ENCODE data around the gene ENTPD7. TPM values are rescaled to one million over a fixed set of nuclear protein-coding genes. Genes with fewer than 3 reads are reported as not detected.
A peak's percentile ranks its signal among the peaks of the same experiment; 100 is the strongest.

The ENTPD7 gene, protein sequence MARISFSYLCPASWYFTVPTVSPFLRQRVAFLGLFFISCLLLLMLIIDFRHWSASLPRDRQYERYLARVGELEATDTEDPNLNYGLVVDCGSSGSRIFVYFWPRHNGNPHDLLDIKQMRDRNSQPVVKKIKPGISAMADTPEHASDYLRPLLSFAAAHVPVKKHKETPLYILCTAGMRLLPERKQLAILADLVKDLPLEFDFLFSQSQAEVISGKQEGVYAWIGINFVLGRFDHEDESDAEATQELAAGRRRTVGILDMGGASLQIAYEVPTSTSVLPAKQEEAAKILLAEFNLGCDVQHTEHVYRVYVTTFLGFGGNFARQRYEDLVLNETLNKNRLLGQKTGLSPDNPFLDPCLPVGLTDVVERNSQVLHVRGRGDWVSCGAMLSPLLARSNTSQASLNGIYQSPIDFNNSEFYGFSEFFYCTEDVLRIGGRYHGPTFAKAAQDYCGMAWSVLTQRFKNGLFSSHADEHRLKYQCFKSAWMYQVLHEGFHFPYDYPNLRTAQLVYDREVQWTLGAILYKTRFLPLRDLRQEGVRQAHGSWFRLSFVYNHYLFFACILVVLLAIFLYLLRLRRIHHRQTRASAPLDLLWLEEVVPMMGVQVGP
- total RNA-seq (1 to 10 TPM; 2.9 to 5.5 (median 3.9) TPM), polyA plus RNA-seq (1 to 10 TPM; 1.2 to 6.6 (median 3.5) TPM)

DNA sequence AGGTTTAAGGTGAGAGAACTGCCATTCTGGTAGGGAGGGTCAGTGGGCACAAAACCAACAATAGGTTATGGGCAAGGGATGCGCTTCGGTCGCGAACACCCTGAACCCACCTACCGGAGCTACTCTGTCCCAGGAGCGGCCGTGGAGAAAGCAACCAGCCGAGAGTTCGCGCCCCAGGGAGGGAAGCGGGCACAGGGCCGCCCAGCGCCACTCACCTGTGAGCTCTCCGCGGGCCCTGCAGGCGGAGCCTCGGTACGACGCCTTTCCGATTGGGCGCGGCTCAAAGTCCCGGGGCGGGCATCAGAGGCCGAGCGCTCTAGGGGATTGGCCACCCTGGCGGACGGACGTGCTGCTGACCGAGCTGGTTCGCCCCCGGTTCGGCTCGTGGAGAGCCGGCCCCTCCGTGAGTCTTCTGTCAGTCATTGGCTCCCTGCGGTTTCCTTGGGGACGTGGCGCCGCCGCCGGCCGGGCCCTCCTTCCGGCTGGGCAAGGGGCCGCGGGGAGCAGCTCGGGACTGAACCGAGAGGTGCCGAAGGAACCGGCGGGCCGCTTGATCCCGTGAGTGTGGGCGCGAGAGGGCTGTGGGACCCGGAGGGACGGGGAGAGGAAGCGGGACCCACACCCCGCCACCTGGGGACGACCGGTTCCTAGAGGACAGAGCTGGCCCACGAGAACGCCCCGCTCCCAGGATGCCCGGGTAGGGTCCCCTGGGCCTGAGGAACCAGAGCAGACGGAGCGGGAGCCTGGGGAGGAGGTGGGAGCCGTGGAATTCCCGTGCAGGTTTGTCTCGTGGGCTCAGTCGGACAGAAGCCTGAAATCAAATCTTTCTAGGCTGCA is at the start of gene ENTPD7:
ENTPD7 (plus strand) TSS at position 479 of the 837 bp plus-strand sequence. CDS start 448 bp downstream, outside the sequence.
- WGBS, 2 donors, result 1% methylated on average over 71 of the region's 71 CpGs
- no peaks in the 10 kb centered on the region for H3K27me3 ChIP-seq
- no peaks in the 10 kb centered on the region for H3K9me3 ChIP-seq
- peaks cover 0 to 7% (median 3%) of the 10 kb centered on the region in 4 donors for H3K36me3 ChIP-seq
- intact Hi-C loops (cut with DNase I), result loop anchor here (2.0 to 5.0 kb wide), 2 partner anchors 36 to 48 kb away; no protein-coding TSS in a partner anchor
- peaks cover 0 to 21% (median 14%) of the 10 kb centered on the region in 4 donors for H3K4me1 ChIP-seq
- TF ChIP-seq, protein P1, sequence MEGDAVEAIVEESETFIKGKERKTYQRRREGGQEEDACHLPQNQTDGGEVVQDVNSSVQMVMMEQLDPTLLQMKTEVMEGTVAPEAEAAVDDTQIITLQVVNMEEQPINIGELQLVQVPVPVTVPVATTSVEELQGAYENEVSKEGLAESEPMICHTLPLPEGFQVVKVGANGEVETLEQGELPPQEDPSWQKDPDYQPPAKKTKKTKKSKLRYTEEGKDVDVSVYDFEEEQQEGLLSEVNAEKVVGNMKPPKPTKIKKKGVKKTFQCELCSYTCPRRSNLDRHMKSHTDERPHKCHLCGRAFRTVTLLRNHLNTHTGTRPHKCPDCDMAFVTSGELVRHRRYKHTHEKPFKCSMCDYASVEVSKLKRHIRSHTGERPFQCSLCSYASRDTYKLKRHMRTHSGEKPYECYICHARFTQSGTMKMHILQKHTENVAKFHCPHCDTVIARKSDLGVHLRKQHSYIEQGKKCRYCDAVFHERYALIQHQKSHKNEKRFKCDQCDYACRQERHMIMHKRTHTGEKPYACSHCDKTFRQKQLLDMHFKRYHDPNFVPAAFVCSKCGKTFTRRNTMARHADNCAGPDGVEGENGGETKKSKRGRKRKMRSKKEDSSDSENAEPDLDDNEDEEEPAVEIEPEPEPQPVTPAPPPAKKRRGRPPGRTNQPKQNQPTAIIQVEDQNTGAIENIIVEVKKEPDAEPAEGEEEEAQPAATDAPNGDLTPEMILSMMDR (IDR thresholded peaks at IDR 0.05), result peak in 3 of 4 experiments; percentile 48 to 66 (median 50)
- TF ChIP-seq POLR2AphosphoS5 (IDR thresholded peaks at IDR 0.05) (peak in 2 of 4 donors; percentile 43 to 56), POLR2A (IDR thresholded peaks at IDR 0.05) (peak in 1 of 2 donors; percentile 42), EP300 (IDR thresholded peaks at IDR 0.05) (no peak)
- H3K27ac ChIP-seq, result peak within 1 kb of the TSS; percentile 9 to 64 (median 50)
- peak; percentile 96 for DNase-seq
- peak within 1 kb of the TSS; percentile 71 to 91 (median 78) for H3K4me3 ChIP-seq

DNA sequence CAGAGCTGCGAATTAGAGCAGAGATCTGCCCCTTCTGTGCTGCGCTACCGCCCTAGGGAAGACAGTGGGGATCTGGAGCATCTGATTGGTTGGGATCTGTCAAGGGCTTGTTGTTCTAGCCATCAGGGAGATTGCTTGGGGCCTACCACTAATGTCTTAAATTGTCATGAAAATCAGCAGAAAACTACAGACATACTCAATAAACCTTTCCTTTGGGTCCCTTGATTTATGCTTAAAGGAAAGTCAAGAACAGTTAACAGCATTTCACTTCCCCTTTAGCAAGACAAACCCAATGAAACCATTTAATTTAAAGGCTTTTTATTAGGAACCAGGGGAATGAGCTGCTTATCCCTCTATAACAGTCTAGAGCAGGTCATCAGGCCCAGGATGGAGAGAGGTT is 49.1 kb upstream of the ENTPD7 start:
- TF ChIP-seq, protein P1 (IDR thresholded peaks at IDR 0.05), result no peak
- TF ChIP-seq EP300 (IDR thresholded peaks at IDR 0.05) (no peak), POLR2AphosphoS5 (IDR thresholded peaks at IDR 0.05) (no peak), POLR2A (IDR thresholded peaks at IDR 0.05) (no peak)
- Histone ChIP-seq H3K9me3 (no peaks in the 10 kb centered on the region), H3K27ac (no peak overlapping the region), H3K4me1 (peaks cover 0 to 9% (median 3%) of the 10 kb centered on the region in 4 donors), H3K4me3 (no peak overlapping the region), H3K36me3 (peaks cover 7 to 31% (median 17%) of the 10 kb centered on the region in 4 donors), H3K27me3 (no peaks in the 10 kb centered on the region)
- DNase-seq, result no peak
- WGBS, 2 donors, result 90 to 95% methylated on average over 3 of the region's 3 CpGs
- intact Hi-C loops (cut with DNase I), result loop anchor here (2.0 to 5.0 kb wide), 2 partner anchors 53 to 217 kb away; no protein-coding TSS in a partner anchor

DNA sequence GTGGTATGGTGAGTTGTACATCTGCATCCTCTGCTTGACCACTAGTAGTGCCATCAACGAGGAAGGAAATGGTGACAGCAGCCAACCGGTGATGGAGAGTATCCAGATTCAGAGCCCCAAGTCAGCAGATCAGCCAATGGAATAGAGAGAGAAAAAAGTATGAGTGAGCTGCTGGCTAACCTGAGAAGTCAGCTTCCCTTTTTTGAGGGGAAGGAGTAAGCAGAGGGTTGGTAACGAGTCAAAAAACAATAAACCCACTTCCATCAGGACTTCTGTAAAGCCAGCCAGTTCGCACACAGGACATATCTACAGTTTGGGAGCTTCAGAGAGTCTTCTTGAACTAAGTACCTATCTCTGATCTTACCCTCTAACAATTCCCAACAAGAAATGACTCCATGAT is 48.0 kb upstream of the ENTPD7 start:
- WGBS, 2 donors, result 69 to 83% methylated on average over 4 of the region's 4 CpGs
- Histone ChIP-seq H3K27ac (no peak overlapping the region), H3K9me3 (no peaks in the 10 kb centered on the region), H3K27me3 (no peaks in the 10 kb centered on the region), H3K36me3 (peaks cover 7 to 31% (median 17%) of the 10 kb centered on the region in 4 donors), H3K4me1 (peaks cover 0 to 20% (median 13%) of the 10 kb centered on the region in 4 donors), H3K4me3 (no peak overlapping the region)
- intact Hi-C loops (cut with DNase I), result loop anchor here (2.0 to 5.0 kb wide), 2 partner anchors 54 to 219 kb away; no protein-coding TSS in a partner anchor
- TF ChIP-seq, protein P1 (IDR thresholded peaks at IDR 0.05), result no peak
- no peak for TF ChIP-seq POLR2AphosphoS5 (IDR thresholded peaks at IDR 0.05)
- TF ChIP-seq EP300 (IDR thresholded peaks at IDR 0.05), result no peak
- TF ChIP-seq POLR2A (IDR thresholded peaks at IDR 0.05), result no peak
- no peak for DNase-seq

DNA sequence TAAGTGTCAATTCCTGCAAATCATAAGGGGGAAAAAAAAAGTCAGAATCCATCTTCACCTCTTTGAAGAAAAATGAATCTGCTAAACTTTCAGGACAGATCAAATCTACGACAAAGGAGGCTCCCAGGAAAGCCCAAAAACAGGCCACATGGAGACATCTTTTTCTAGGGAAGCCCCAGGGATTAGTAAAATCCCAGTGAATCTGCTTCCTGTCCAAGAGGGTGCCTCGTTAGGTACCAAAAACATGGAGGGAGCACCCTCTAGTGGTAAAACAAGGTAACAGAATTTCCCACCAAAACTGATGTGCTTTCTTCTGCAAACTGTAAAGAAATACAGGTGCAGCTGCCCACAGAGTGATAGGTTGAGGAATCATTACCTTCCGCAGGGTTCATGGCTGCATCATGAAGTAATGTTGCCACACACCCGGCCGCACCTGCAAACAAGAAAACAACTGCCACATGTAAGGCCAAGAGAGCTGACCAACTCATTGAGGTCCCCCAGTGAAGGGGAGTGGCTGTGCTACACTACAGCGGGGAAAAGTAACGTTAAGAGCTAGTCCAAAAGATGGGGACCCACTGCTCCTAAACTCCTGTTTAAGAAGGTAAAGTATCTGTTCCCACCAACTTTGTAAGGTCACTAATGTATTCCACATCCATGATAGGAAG is 47.0 kb upstream of the ENTPD7 start:
- intact Hi-C loops (cut with DNase I), result loop anchor here (5.0 kb wide), 1 partner anchor 55 kb away; no protein-coding TSS in a partner anchor
- Histone ChIP-seq H3K27me3 (no peaks in the 10 kb centered on the region), H3K4me1 (peaks cover 0 to 29% (median 23%) of the 10 kb centered on the region in 4 donors), H3K9me3 (no peaks in the 10 kb centered on the region), H3K36me3 (peaks cover 7 to 31% (median 17%) of the 10 kb centered on the region in 4 donors), H3K27ac (peak overlapping the region in 1 of 4 donors; percentile 12), H3K4me3 (no peak overlapping the region)
- TF ChIP-seq POLR2AphosphoS5 (IDR thresholded peaks at IDR 0.05), result peak in 1 of 4 donors; percentile 26
- TF ChIP-seq, protein P1 (IDR thresholded peaks at IDR 0.05), result peak; percentile 65 to 83 (median 78)
- TF ChIP-seq POLR2A (IDR thresholded peaks at IDR 0.05), result no peak
- no peak for TF ChIP-seq EP300 (IDR thresholded peaks at IDR 0.05)
- WGBS, 2 donors, result 24 to 42% methylated on average over 7 of the region's 7 CpGs
- no peak for DNase-seq

Measured in sigmoid colon (tissue), 7 donors.